HG02852 (cell line): ENCODE results near the gene MEIOC.
"Not testable (repeated sequence)": the region's sequence is repeated elsewhere in the genome, so short reads cannot be mapped to it uniquely, and the experiment has no call there.

ENCODE experiments used
- ATAC-seq: cut with Tn5 transposase; IDR thresholded peaks from one replicate; pipeline ENCODE4 v1.9.1; 2021; ENCODE audit warnings: mild to moderate bottlenecking, moderate library complexity; ENCODE audit not compliant: unreplicated experiment

MEIOC gene

DNA sequence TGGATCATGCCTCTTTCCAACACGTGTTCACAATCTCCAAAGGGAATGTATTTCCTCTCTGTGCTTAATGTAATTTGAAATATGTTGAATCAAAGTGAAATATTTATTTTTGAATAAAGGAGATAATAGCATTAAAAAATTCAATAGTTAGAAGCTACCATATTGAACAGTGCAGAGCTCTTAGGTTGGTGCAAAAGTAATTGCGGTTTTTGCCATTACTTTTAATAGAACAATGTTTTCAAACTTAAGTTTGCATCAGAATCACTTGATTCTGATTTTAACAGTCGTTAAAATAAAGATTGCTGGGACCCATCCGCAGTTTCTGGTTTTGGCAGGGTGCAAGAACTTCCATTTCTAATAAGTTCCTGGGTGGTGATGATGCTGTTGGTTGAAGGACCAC lies 10.0 kb upstream of the MEIOC start:
- no peak for ATAC-seq

DNA sequence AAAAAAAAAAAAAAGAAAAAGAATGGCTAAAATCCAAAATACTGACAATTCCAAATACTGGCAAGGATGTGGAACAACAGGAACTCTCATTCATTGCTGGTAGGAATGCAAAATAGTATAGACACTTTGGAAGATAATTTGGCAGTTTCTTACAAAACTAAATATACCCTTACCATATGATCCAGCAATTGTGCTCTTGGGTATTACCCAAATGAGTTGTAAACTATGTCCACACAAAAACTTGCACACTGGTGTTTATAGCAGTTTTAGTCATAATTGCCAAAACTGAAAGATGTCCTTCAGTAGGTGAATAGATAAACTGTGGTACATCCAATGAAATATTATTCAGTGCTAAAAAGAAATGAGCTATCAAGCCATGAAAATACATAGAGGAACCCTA lies 8.5 kb upstream of the MEIOC start:
- ATAC-seq, result no peak

DNA sequence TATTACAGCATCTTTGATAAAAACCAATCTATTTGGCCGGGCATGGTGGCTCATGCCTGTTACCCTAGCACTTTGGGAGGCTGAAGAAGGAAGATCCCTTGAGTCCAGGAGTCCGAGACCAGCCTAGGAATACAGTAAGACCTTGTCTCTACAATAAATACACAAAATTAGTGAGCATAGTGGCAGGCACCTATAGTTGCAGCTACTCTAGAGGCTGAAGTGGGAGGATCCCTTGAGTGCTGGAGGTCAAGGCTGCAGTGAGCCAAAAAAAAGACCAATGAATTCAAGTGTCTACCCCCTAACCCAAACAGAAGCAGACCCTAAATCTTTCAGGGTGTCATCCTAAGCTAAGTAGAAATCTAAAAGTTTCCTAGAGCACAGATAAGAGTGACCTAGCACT lies 7.3 kb upstream of the MEIOC start:
- ATAC-seq, result no peak

GRCh38 chr17:44651228-44651627 lies 5.0 kb upstream of the MEIOC start:
- no peak for ATAC-seq

DNA sequence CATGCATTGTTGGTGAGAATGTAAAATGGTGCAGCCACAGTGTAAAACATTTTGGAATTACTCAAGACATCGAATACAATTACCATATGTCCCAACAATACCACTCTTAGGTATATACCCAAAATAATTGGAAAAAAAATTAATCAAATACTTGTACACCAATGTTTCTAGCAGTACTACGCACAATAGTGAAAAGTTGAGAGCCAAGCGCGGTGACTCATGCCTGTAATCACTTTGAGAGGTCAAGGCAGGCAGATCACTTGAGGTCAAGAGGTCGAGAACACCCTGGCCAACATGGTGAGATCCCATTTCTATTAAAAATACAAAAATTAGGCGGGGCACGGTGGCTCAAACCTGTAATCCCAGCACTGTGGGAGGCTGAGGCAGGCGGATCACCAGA lies 3.5 kb upstream of the MEIOC start:
- no peak for ATAC-seq

- no peak for ATAC-seq
Measured at GRCh38 chr17:44653384-44653783, 2.9 kb upstream of the MEIOC start.

- no peak for ATAC-seq
Measured at GRCh38 chr17:44653954-44654353, 2.3 kb upstream of the MEIOC start.

DNA sequence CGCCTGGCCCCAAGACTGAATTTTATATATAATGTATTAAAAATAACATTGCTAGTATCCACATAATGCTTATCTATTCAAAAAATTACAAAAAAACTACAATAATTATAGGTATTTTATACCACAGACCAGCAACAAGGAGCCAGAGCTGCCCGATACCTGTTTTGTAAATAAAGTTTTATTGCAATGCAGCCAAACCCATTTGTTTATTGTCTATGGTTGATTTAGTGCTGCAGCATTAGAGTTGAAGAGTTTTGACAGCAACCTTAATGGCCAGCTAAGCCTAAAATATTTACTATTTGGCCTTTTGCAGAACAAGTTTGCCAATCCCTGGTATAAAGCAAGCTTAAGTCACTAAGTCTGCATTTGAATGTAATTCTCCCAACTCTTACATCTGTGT lies 5.6 kb downstream of the MEIOC start:
- ATAC-seq, result no peak

GRCh38 chr17:44663095-44663494 lies 6.8 kb downstream of the MEIOC start:
- ATAC-seq, result no peak

GRCh38 chr17:44664867-44665266 lies 8.6 kb downstream of the MEIOC start:
- no peak for ATAC-seq

DNA sequence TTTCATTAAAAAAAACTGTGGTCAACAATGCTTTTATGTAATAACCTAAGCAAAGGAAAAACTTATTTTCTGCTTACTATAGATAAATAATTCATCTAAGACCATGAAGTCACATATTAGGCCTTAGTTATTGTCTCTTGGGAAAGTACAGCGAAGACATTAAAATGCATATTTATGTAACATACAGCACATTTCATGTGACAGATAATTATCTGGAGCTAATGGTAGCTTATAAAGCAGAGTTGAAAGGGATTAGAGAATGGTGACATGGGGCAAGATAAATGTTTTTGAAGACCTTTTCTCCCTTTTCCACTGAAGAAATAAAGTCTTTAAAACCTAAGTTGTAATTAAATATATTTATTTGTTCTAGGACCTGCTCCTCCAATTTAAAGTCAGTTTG lies 9.7 kb downstream of the MEIOC start:
- no peak for ATAC-seq

GRCh38 chr17:44672479-44673093 lies 16.3 kb downstream of the MEIOC start:
- ATAC-seq, result no peak

GRCh38 chr17:44673893-44674292 lies 17.6 kb downstream of the MEIOC start:
- no peak for ATAC-seq

DNA sequence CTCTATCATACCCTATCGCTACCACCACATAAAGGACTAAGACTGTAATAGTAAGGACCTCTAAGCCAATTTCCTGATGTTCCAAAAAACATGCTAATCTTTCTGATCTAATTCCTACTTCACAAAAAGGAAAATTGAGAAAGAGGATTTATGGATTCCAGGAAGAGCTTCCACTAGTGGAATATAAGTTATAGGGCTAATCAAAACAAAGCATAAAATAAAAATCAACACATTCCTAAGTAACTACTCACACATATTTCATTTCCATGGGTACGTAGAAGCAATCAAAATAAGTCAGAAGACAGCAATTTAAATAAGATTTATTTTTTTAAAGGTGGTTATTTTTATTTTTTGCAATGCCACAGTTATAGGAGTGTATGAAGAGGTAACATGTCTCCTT lies 20.9 kb downstream of the MEIOC start:
- ATAC-seq, result no peak

DNA sequence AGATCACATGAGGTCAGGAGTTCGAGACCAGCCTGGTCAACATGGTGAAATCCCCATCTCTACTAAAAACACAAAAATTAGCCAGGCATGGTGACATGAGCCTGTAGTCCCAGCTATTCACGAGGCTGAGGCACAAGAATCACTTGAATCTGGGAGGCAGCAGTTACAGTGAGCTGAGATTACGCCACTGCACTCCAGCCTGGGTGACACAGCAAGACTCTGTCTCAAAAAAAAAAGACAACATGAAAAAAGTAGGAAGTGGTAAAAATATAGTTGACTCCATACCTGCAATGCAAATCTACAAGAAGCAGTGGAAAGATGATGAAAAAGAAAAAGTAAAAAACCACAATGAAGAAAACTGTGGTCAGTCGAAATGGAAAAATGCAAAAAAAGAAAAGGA lies 27.0 kb downstream of the MEIOC start:
- not testable (repeated sequence) for ATAC-seq

DNA sequence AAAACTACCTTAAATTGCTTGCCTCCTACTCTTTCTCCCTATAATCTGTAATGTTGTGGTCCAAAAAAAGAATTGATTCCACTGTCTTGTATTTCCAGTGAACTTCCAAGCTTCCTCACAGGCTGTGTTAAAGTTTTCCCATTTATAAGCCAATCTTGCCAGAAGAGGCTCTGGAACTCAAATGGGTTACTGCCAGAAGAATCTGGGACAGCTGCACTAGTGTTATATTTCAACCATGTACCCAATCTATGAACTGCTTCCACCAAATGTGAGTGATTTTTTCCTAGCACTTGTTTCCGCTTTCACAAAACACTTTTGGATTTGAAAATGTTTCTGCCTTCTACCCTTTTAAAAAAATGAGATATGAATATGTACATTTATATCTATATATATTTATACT lies 31.5 kb downstream of the MEIOC start:
- no peak for ATAC-seq

DNA sequence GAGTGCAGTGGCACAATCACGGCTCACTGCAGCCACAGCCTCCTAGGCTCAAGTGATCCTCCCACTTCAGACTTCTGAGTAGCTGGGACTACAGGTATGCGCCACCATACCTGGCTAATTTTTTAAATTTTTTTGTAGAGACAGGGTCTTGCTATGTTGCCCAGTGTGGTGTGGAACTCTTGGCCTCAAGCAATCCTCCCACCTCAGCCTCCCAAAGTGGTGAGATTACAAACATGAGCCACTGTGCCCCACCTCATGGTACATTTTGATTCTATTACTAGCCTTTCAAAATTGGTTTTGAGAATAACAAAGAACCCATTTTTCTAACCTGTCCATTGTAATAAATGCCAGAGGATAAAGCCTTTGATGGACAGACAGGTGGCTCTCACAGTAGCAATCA lies 31.9 kb downstream of the MEIOC start:
- no peak for ATAC-seq

DNA sequence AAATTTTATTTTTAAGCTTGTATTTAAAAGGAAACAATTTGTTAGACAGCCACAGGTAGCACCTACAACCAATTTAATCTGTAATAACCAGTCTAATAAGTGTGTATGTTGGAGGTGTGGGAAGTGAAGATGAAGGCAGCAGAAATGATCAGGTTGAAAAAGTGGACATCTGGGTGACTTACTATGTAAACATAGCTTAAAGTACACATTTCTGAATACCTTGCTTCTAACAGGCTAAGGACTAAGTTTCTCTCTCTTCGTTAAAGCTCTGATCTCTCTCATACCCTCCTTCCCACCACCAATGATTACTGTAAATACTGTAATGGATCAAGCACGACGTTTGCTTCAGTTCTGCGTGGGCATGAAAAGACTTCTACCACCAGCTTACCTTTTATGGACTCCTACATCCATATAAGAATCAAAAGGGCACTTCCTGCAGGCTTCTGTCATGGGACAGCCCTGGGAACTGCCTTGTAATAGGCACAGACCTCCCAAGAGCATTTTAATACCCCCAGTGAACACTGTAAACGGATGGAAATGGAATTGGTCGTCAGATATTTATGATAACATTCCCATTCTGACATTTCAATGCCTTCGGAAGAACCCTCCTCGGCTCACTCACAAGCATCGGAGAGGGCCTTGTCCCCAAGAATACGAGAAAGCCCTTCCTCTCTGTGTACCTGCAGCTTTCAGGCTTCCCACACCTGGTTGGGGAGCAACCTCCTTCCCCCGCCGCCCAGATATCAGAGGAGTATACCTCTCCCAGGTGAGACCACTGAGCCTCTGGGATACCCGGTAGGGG lies 32.6 kb downstream of the MEIOC start:
- ATAC-seq, result peak; percentile 31

- ATAC-seq, result peak; percentile 86
Measured at GRCh38 chr17:44689477-44690217, 33.4 kb downstream of the MEIOC start, which contains the start of gene CCDC43. TSS of gene CCDC43 (minus strand) at chr17:44689776. CDS start at chr17:44689753, 23 bp downstream.

DNA sequence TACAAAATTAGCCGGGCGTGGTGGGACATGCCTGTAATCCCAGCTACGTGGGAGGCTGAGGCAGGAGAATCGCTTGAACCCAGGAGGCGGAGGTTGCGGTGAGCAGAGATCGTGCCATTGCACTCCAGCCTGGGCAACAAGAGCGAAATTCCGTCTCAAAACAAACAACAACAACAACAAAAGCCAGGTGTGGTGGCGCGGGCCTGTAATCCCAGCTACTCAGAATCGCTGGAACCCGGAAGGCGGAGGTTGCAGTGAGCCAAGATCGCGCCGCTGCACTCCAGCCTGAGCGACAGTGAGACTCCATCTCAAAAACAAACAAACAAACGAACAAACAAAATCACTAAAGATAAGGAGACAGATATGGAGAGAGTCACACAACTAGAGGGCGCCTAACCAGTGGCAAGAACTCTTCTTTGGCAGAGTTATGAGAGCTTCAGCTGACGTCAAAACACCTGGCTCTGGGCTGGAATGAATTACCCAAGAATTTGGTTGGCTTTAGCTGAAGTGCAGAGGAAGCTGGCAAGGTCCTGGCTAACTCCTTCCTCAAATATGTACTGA lies 34.6 kb downstream of the MEIOC start:
- not testable (repeated sequence) for ATAC-seq

- ATAC-seq, result no peak
Measured at GRCh38 chr17:44693609-44694008, 37.3 kb downstream of the MEIOC start.

GRCh38 chr17:44700288-44700687 lies 44.0 kb downstream of the MEIOC start:
- ATAC-seq, result not testable (repeated sequence)
